ENCODE measurements around the gene FDX1. TPM values are rescaled to one million over a fixed set of nuclear protein-coding genes. Genes with fewer than 3 reads are reported as not detected.
"Not testable (repeated sequence)": the region's sequence is repeated elsewhere in the genome, so short reads cannot be mapped to it uniquely, and the experiment has no call there.

The FDX1 gene
- total RNA-seq, 1 donor from 2014 or later: 9.7 TPM

DNA sequence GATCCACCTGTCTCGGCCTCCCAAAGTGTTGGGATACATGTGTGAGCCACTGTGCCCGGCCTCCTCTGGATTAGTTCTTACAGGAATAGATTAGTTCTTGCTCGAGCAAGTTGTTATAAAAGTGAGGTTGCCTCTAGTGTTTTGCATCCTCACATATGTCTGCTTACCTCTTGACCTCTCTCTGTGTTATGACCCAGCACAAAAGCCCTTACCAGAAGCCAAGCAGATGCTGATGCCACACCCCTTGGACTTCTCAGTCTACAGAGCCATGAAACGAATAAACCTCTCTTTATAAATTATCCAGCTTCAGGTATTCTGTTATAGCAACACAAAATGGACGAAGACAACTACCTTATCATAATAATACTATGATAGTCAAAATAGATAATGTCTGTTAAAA lies 22.4 kb upstream of the FDX1 start:
- Mint-ChIP-seq H3K36me3 (ENCODE audit: low read depth) (peaks cover 2% of the 10 kb centered on the region), H3K4me3 (no peak overlapping the region), H3K4me1 (no peaks in the 10 kb centered on the region), H3K9me3 (peaks cover 13% of the 10 kb centered on the region), H3K27ac (ENCODE audit: unreplicated experiment) (no peak overlapping the region), H3K27me3 (ENCODE audit: low read depth) (no peaks in the 10 kb centered on the region)
- no peak for DNase-seq (ENCODE audit: low read depth, low spot score)
- TF ChIP-seq CTCF (conservative IDR thresholded peaks at IDR 0.05): no peak

DNA sequence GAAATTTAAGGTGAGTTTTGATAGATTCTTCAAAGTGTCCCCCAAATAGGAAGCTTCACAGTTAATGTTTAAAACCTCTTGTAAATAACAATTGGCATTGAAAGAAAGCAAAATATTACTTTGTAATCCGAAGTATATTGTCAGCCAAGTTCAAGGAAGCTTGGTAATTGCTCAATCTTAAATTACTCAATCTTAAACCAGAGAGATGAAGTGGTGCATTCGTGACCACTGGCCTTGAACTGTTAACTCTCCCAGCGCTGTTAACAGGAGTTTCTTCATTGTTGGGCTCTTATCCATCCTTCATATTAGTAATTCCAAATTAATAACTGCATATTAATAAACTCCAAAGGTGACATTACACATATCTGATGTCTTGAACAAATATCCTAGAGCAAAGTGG lies 20.6 kb upstream of the FDX1 start:
- peaks cover 2% of the 10 kb centered on the region for H3K36me3 Mint-ChIP-seq (ENCODE audit: low read depth)
- no peaks in the 10 kb centered on the region for H3K27me3 Mint-ChIP-seq (ENCODE audit: low read depth)
- H3K4me1 Mint-ChIP-seq: no peaks in the 10 kb centered on the region
- H3K9me3 Mint-ChIP-seq: peaks cover 8% of the 10 kb centered on the region
- no peak overlapping the region for H3K27ac Mint-ChIP-seq (ENCODE audit: unreplicated experiment)
- H3K4me3 Mint-ChIP-seq: no peak overlapping the region
- no peak for DNase-seq (ENCODE audit: low read depth, low spot score)
- no peak for TF ChIP-seq CTCF (conservative IDR thresholded peaks at IDR 0.05)

GRCh38 chr11:110410651-110411050 lies 19.1 kb upstream of the FDX1 start:
- TF ChIP-seq CTCF (conservative IDR thresholded peaks at IDR 0.05): no peak
- Mint-ChIP-seq H3K27ac (ENCODE audit: unreplicated experiment) (no peak overlapping the region), H3K9me3 (peaks cover 2% of the 10 kb centered on the region), H3K27me3 (ENCODE audit: low read depth) (no peaks in the 10 kb centered on the region), H3K4me3 (no peak overlapping the region), H3K36me3 (ENCODE audit: low read depth) (peaks cover 2% of the 10 kb centered on the region), H3K4me1 (no peaks in the 10 kb centered on the region)
- no peak for DNase-seq (ENCODE audit: low read depth, low spot score)

DNA sequence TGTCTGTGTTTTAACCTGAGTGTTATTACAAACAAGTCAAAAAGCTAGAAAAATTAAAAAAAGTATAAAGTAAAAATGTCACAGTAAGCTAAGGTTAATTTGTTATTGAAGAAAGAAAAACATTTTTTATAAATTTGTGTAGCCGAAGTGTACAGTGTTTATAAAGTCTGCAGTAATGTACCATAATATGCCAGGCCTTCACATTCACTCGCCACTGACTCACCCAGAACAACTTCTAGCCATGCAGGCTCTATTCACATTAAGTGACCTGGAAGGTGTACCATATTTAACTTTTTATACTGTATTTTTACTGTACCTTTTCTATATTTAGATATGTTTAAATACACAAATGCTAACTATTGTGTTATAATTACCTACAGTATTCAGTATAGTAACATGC lies 14.7 kb upstream of the FDX1 start:
- H3K4me3 Mint-ChIP-seq: no peak overlapping the region
- peaks cover 4% of the 10 kb centered on the region for H3K9me3 Mint-ChIP-seq
- H3K27me3 Mint-ChIP-seq (ENCODE audit: low read depth): no peaks in the 10 kb centered on the region
- no peak overlapping the region for H3K27ac Mint-ChIP-seq (ENCODE audit: unreplicated experiment)
- no peaks in the 10 kb centered on the region for H3K4me1 Mint-ChIP-seq
- no peak for DNase-seq (ENCODE audit: low read depth, low spot score)
- TF ChIP-seq CTCF (conservative IDR thresholded peaks at IDR 0.05): no peak
- H3K36me3 Mint-ChIP-seq (ENCODE audit: low read depth): no peaks in the 10 kb centered on the region

DNA sequence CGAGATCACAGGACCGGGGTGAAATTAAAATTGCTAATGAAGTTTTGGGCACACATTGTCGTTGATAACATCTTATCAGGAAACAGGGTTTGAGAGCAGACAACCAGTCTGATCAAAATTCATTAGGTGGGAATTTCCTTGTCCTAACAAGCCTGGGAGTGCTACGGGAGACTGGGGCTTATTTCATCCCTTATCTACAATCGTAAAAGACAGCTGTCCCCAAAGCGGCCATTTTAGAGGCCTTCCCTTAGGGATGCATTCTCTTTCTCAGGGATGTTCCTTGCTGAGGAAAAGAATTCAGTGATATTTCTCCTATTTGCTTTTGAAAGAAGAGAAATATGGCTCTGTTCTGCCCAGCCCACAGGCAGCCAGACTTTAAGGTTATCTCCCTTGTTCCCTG lies 8.1 kb upstream of the FDX1 start:
- H3K4me1 Mint-ChIP-seq; H3K36me3 Mint-ChIP-seq (ENCODE audit: low read depth); H3K9me3 Mint-ChIP-seq; H3K4me3 Mint-ChIP-seq; DNase-seq (ENCODE audit: low read depth, low spot score); H3K27ac Mint-ChIP-seq (ENCODE audit: unreplicated experiment); H3K27me3 Mint-ChIP-seq (ENCODE audit: low read depth): not testable (repeated sequence)

DNA sequence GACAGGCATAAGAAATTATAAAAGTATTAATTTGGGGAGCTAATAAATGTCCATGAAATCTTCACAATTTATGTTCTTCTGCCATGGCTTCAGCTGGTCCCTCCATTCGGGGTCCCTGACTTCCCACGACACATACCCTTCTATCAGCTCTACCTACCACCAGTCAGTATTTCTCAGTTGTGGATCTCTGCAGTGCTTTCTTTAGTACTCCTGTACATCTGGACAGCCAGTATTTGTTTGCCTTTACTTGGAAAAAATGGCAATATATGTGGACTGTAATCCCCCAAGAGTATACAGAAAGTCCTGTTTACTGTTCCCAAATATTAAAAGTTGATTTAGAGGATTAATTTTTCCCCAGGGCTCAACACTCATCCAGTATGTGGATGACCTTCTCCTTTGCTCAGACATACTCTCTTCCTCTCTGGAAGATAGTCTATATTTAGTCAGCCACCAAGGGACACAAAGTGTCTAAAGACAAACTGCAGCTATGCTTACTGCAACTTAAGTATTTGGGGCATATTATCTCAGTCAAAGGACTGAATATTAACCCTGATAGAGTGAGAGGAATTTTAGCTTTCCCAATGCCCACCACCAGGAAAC lies 7.3 kb upstream of the FDX1 start:
- Mint-ChIP-seq H3K9me3 (peaks cover 5% of the 10 kb centered on the region), H3K36me3 (ENCODE audit: low read depth) (peaks cover 2% of the 10 kb centered on the region), H3K4me3 (no peak overlapping the region), H3K4me1 (no peaks in the 10 kb centered on the region), H3K27me3 (ENCODE audit: low read depth) (no peaks in the 10 kb centered on the region), H3K27ac (ENCODE audit: unreplicated experiment) (no peak overlapping the region)
- TF ChIP-seq CTCF (conservative IDR thresholded peaks at IDR 0.05): no peak
- no peak for DNase-seq (ENCODE audit: low read depth, low spot score)

Measured in neural crest cell (in vitro differentiated cells).